CD8-positive, alpha-beta memory T cell (primary cell): ENCODE data around the gene LENEP. TPM values are rescaled to one million over a fixed set of nuclear protein-coding genes. Genes with fewer than 3 reads are reported as not detected.
A peak's percentile ranks its signal among the peaks of the same experiment; 100 is the strongest.

Experiments
- CTCF ChIA-PET: fragments of 350-600 bp; sonication (Branson Sonifier 250); formaldehyde crosslinking; loops from one replicate; lab custom pipeline; 2021; ENCODE audit warnings: antibody characterized with exemption; lab: Charles Lee
- POLR2A ChIA-PET: fragments of 350-600 bp; sonication (Branson Sonifier 250); formaldehyde crosslinking; loops from one replicate; lab custom pipeline; 2021; ENCODE audit warnings: antibody characterized with exemption; lab: Charles Lee
- DNase-seq, 5 donors: peaks; one replicate each; pipeline versions ENCODE4 v3.0.0 to v3.0.0-alpha.2; 2020 to 2022; ENCODE audit warnings: mixed read lengths in 1 of 5
- H3K27ac ChIP-seq: one replicate; pipeline ENCODE4 v1.7.0; 2013; ENCODE audit warnings: low read depth, mild to moderate bottlenecking, low read length, moderate library complexity
- H3K27me3 ChIP-seq: 2 replicates; pipeline ENCODE4 v1.7.0; 2013; ENCODE audit warnings: low read length, mild to moderate bottlenecking; ENCODE audit not compliant: insufficient read depth, poor library complexity, severe bottlenecking
- H3K36me3 ChIP-seq: 2 replicates; pipeline ENCODE4 v1.7.0; 2013; ENCODE audit warnings: mild to moderate bottlenecking, low read length, moderate library complexity; ENCODE audit not compliant: insufficient read depth
- H3K4me1 ChIP-seq: 2 replicates; pipeline ENCODE4 v1.7.0; 2013; ENCODE audit warnings: mild to moderate bottlenecking, low read length, moderate library complexity; ENCODE audit not compliant: insufficient read depth
- H3K4me3 ChIP-seq: 2 replicates; pipeline ENCODE4 v1.7.0; 2013; ENCODE audit warnings: mild to moderate bottlenecking, low read length
- H3K9me3 ChIP-seq: 2 replicates; pipeline ENCODE4 v1.7.0; 2013; ENCODE audit warnings: mild to moderate bottlenecking, low read length
- H3K27ac Mint-ChIP-seq, 8 donors: one replicate each; pipeline ENCODE4 v1.8.0; 2020 to 2021; ENCODE audit warnings: mixed read lengths in 8 of 8, mild to moderate bottlenecking in 6 of 8, inconsistent platforms in 3 of 8, moderate library complexity in 3 of 8
- H3K27me3 Mint-ChIP-seq, 2 donors: one replicate each; pipeline ENCODE4 v1.8.0; 2020 to 2021; ENCODE audit warnings: mixed read lengths in 2 of 2, mild to moderate bottlenecking in 1 of 2, moderate library complexity in 1 of 2
- H3K36me3 Mint-ChIP-seq, 3 donors: one replicate each; pipeline ENCODE4 v1.8.0; 2020 to 2021; ENCODE audit warnings: mixed read lengths in 3 of 3, inconsistent platforms in 1 of 3, mild to moderate bottlenecking in 1 of 3
- H3K4me1 Mint-ChIP-seq, 3 donors: one replicate each; pipeline ENCODE4 v1.8.0; 2020 to 2021; ENCODE audit warnings: mixed read lengths in 3 of 3, inconsistent platforms in 1 of 3, mild to moderate bottlenecking in 1 of 3
- H3K4me3 Mint-ChIP-seq, 7 donors: one replicate each; pipeline ENCODE4 v1.8.0; 2020 to 2021; ENCODE audit warnings: mixed read lengths in 7 of 7, mild to moderate bottlenecking in 6 of 7, moderate library complexity in 4 of 7, inconsistent platforms in 2 of 7
- H3K9me3 Mint-ChIP-seq, 5 donors: one replicate each; pipeline ENCODE4 v1.8.0; 2020 to 2022; ENCODE audit warnings: mixed read lengths in 5 of 5, mild to moderate bottlenecking in 3 of 5, moderate library complexity in 2 of 5, inconsistent platforms in 1 of 5
- polyA plus RNA-seq: library from polyadenylated mRNA; unstranded; fragments of 300-500 nt; fragmentation: Illumina TruSeq; gene quantifications from one replicate; pipeline ENCODE4 v1.2.3, GENCODE V29; 2021
- total RNA-seq, 2 experiments: library from RNA; stranded (reverse); gene quantifications; one replicate each; pipeline ENCODE4 v1.2.3, GENCODE V29; 2021

The LENEP gene
- total and polyA plus RNA-seq, 3 experiments from 2014 or later = 0.62 to 0.72 TPM; not detected in 1

DNA sequence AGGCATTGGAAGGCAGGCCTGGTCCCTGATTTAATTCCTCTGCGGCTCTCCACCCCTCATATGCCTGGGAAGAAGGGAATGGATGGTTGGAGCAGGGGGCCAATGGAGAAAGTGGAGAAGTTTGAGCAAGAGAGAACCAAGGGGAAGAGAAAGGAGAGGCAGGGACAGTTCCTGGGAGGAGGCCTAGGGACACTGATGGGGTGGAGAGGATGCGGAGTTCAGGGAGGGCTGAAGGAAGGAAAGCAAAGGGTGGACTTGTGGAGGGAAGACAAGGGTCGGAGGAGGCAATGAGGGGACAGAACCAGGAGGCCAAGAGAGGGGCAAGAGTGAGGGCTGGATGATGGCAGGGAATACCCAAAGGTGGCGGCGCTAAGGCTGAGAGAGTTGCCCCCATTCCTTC lies 16.4 kb downstream of the LENEP start:
- DNase-seq = no peak
- ChIA-PET CTCF (interaction anchor here (1.0 to 16.7 kb wide), 4 partner anchors 7 to 103 kb away, joined by 4 to 207 read pairs (median 22); partner anchors contain the start of genes FLAD1, LENEP and ZBTB7B), POLR2A (no interaction called here)
- Histone ChIP-seq H3K36me3 (peaks cover 8% of the 10 kb centered on the region), H3K4me3 (peak overlapping the region; percentile 79), H3K9me3 (no peaks in the 10 kb centered on the region), H3K27ac (no peak overlapping the region), H3K4me1 (peaks cover 90% of the 10 kb centered on the region), H3K27me3 (no peaks in the 10 kb centered on the region)
- no peaks in the 10 kb centered on the region for H3K27me3 Mint-ChIP-seq
- H3K36me3 Mint-ChIP-seq = peaks cover 0 to 5% (median 0%) of the 10 kb centered on the region in 3 donors
- peak overlapping the region in 6 of 7 donors; percentile 64 to 85 (median 69) for H3K4me3 Mint-ChIP-seq
- peak overlapping the region; percentile 13 to 98 (median 76) for H3K27ac Mint-ChIP-seq
- H3K9me3 Mint-ChIP-seq = no peaks in the 10 kb centered on the region
- peaks cover 65 to 95% (median 74%) of the 10 kb centered on the region in 3 donors for H3K4me1 Mint-ChIP-seq

DNA sequence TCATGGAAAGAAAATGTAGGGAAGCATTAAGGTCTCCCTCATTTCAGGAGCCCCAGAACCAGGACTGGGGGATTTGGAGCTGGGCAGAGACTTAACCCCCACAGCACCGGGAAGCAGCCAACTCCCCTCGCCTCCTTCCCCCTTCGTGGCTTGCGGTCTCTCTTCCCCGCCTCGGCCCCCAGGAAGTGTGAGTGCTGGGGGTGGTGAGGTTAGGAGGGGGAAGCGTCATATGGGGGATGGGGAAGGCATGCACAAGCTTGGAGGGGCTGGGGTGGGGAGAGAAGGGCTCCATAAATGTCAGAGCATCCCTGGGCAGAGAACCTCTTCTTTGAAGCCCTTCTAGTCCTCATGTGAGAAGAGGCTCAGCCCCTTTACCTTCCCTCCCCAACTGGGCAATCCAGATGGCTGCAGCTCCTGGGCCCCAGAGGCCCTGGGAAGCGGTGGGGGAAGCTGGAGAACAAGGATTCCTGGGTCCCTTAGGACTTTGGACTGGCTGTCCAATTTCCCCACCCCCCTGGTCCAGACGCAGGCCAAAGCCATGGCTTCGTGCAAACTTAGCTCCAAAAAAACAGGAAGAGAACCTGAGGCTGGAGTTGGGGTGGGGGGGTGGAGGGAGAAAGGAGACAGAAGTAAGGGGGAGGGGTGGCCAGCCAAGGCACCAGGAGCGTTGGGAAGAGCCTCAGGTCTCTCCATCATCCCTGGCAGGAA lies 17.0 kb downstream of the LENEP start:
- peaks cover 12% of the 10 kb centered on the region for H3K36me3 ChIP-seq
- DNase-seq = peak in 1 of 5 donors; percentile 29
- H3K36me3 Mint-ChIP-seq = peaks cover 0 to 5% (median 0%) of the 10 kb centered on the region in 3 donors
- H3K4me3 ChIP-seq = peak overlapping the region; percentile 79
- H3K27me3 ChIP-seq = no peaks in the 10 kb centered on the region
- H3K27ac ChIP-seq = no peak overlapping the region
- H3K9me3 Mint-ChIP-seq = no peaks in the 10 kb centered on the region
- H3K4me1 ChIP-seq = peaks cover 90% of the 10 kb centered on the region
- no peaks in the 10 kb centered on the region for H3K27me3 Mint-ChIP-seq
- ChIA-PET POLR2A (interaction anchor here (0.6 kb wide), 2 partner anchors 19 to 34 kb away, joined by 5 to 8 read pairs; no protein-coding TSS in a partner anchor), CTCF (interaction anchor here (1.0 to 16.7 kb wide), 5 partner anchors 12 to 103 kb away, joined by 3 to 207 read pairs (median 5); partner anchors contain the start of genes FLAD1, LENEP, PYGO2 and ZBTB7B)
- H3K4me3 Mint-ChIP-seq = peak overlapping the region in 6 of 7 donors; percentile 64 to 85 (median 69)
- H3K9me3 ChIP-seq = no peaks in the 10 kb centered on the region
- peak overlapping the region; percentile 13 to 98 (median 76) for H3K27ac Mint-ChIP-seq
- peaks cover 61 to 90% (median 67%) of the 10 kb centered on the region in 3 donors for H3K4me1 Mint-ChIP-seq

DNA sequence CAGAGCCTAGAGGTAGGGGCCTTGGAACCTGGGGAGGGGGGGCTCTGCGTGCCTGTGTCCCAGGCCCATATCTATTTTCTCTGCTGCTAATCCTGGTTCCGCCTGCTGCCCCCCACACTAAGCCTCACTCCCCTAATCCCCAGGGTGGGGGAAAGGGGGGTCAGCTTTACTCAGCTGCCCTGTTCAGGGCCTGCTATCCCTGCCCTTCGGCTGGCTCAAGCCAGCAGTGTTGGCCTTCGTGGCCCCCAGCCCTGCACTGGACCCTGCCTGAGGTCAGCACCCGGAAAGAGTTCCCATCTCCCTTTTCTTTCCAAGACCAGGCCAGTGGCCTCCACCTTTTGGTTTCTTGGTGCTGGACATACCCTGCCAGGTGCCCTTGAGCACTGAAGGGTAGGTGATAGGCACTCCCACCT lies 17.6 kb downstream of the LENEP start:
- CTCF ChIA-PET = interaction anchor here (0.7 to 16.7 kb wide), 5 partner anchors 12 to 162 kb away, joined by 3 to 207 read pairs (median 5); partner anchors contain the start of genes FLAD1, KRTCAP2, LENEP and PYGO2

DNA sequence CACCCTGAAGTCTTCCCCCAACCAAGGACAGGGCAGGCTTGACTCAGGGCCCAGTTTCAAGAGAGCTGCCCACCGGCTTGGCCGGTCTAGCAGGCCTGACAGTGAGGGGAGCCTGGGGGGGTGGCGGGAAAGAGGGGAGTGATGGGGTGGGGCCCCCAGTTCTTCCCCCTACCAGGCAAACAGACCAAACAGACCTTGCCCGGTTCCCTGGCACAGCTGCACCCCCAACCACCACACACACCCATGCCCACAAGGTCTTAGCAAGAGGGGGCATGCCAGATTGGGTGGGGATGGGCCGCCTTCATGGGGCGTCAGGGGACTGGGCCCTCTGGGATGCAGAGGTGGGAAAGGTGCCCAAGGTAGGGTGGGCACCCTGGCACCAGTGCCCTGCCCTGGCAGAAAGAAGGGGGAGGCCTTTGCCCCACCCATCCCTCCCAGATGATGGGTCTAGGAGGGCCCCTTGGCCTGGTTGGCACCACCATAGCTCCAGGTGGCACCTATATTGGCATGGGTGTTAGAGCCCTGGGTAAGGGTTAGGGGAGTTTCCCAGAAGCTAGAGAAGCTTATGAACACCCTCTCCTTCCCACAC lies 18.1 kb downstream of the LENEP start:
- CTCF ChIA-PET = interaction anchor here (0.7 to 16.7 kb wide), 5 partner anchors 13 to 161 kb away, joined by 3 to 207 read pairs (median 5); partner anchors contain the start of genes FLAD1, KRTCAP2, LENEP and PYGO2
- Histone ChIP-seq H3K27me3 (no peaks in the 10 kb centered on the region), H3K36me3 (peaks cover 12% of the 10 kb centered on the region), H3K4me1 (peaks cover 90% of the 10 kb centered on the region), H3K27ac (no peak overlapping the region), H3K9me3 (no peaks in the 10 kb centered on the region), H3K4me3 (peak overlapping the region; percentile 79)
- no peaks in the 10 kb centered on the region for H3K9me3 Mint-ChIP-seq
- POLR2A ChIA-PET = interaction anchor here (0.6 to 0.7 kb wide), 2 partner anchors 33 to 56 kb away, joined by 3 to 5 read pairs; partner anchors contain the start of gene PBXIP1
- H3K4me3 Mint-ChIP-seq = peak overlapping the region in 3 of 7 donors; percentile 11 to 37 (median 23)
- peak overlapping the region in 6 of 8 donors; percentile 29 to 92 (median 62) for H3K27ac Mint-ChIP-seq
- peaks cover 58 to 90% (median 67%) of the 10 kb centered on the region in 3 donors for H3K4me1 Mint-ChIP-seq
- no peak for DNase-seq
- peaks cover 0 to 13% (median 0%) of the 10 kb centered on the region in 3 donors for H3K36me3 Mint-ChIP-seq
- H3K27me3 Mint-ChIP-seq = no peaks in the 10 kb centered on the region

More for the DNA sequence above, 17.6 kb downstream of the LENEP start:
- Mint-ChIP-seq H3K9me3 (no peaks in the 10 kb centered on the region), H3K4me1 (peaks cover 58 to 90% (median 67%) of the 10 kb centered on the region in 3 donors), H3K4me3 (peak overlapping the region in 3 of 7 donors; percentile 11 to 59 (median 37)), H3K36me3 (peaks cover 0 to 11% (median 0%) of the 10 kb centered on the region in 3 donors), H3K27me3 (no peaks in the 10 kb centered on the region), H3K27ac (peak overlapping the region in 6 of 8 donors; percentile 6 to 71 (median 34))
- H3K36me3 ChIP-seq = peaks cover 12% of the 10 kb centered on the region
- peaks cover 90% of the 10 kb centered on the region for H3K4me1 ChIP-seq
- H3K27me3 ChIP-seq = no peaks in the 10 kb centered on the region
- no peak overlapping the region for H3K27ac ChIP-seq
- POLR2A ChIA-PET = interaction anchor here (0.6 kb wide), 1 partner anchor 34 kb away, joined by 5 read pairs; no protein-coding TSS in a partner anchor
- H3K9me3 ChIP-seq = no peaks in the 10 kb centered on the region
- DNase-seq = no peak
- H3K4me3 ChIP-seq = peak overlapping the region; percentile 79

DNA sequence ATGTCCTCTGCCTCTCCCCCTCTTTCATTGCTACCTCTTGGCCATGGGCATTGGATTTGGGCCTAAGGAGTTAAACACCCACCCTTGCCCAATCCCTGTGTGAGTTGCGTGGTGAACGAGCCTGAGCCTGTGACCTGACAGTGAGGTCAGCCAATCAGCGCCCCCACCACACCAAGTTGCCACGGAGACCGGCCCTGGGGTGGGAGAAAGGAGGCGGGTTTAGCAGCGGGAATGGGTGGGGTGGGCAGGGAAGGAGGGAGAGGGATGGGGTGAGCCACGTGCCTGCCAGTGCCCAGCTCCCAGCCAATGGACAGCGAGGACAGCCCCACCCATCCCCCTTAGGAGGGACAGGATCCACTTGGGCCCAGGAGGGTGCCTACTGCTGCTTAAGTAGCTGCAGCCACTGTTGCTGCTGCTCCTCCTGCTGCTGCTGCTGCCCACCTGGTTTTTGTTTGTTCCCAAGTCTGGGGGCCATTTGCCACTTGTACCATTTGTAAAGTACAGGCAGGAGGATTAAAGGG lies 18.7 kb downstream of the LENEP start:
- Mint-ChIP-seq H3K27me3 (no peaks in the 10 kb centered on the region), H3K4me3 (peak overlapping the region in 2 of 7 donors; percentile 19 to 23), H3K4me1 (peaks cover 54 to 90% (median 67%) of the 10 kb centered on the region in 3 donors), H3K27ac (peak overlapping the region in 6 of 8 donors; percentile 69 to 92 (median 86)), H3K36me3 (peaks cover 0 to 13% (median 0%) of the 10 kb centered on the region in 3 donors), H3K9me3 (no peaks in the 10 kb centered on the region)
- H3K4me3 ChIP-seq = peak overlapping the region; percentile 51
- peaks cover 12% of the 10 kb centered on the region for H3K36me3 ChIP-seq
- ChIA-PET POLR2A (interaction anchor here (0.7 kb wide), 1 partner anchor 56 kb away, joined by 3 read pairs; the partner anchor contains the start of gene PBXIP1), CTCF (interaction anchor here (0.8 to 16.7 kb wide), 8 partner anchors 14 to 60 kb away, joined by 3 to 207 read pairs (median 6); partner anchors contain the start of genes FLAD1, LENEP, PBXIP1 and PYGO2)
- no peak for DNase-seq
- H3K27ac ChIP-seq = no peak overlapping the region
- H3K9me3 ChIP-seq = no peaks in the 10 kb centered on the region
- no peaks in the 10 kb centered on the region for H3K27me3 ChIP-seq
- H3K4me1 ChIP-seq = peaks cover 90% of the 10 kb centered on the region

DNA sequence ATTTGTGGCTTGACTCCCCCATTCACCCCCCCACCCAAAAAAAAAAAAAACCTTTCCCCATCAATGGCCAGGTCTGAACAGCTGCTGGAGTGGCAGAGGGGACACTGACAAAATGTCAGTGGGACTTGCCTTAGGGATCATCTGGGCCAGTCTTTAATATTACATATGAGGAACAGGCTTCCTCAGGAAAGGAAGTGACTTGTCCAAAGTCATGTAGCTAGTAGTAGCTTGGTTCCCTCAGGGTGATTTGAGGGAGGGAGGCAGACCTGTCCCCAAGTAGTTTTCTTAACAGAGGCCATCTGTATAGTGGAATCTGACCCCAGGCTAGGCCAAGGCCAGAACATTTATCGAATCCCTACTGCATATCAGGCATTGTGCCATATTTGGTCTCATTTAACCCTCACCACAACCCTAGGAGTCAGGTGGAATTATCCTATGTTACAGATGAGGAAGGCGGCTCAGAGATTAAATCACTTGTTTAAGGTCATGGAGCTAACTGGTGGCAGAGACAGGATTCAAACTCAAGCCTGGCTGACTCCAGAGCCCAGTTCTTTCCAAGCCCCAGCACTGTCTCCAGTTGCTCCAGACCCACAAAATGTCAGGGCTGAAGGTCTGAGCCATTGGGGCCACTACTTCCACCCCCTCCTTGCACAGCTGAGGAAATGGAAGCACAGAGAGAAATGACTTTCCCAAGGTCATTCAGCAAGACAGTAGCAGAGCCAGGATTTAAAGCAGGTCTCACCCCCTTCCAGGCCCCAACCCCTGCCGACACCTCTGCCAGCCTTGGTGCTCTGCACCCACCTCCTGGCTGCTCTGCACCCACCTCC lies 19.6 kb downstream of the LENEP start:
- no peaks in the 10 kb centered on the region for H3K9me3 Mint-ChIP-seq
- ChIA-PET CTCF (interaction anchor here (0.8 to 16.7 kb wide), 7 partner anchors 14 to 61 kb away, joined by 3 to 207 read pairs (median 3); partner anchors contain the start of genes CKS1B, FLAD1, LENEP and PBXIP1), POLR2A (no interaction called here)
- H3K27me3 Mint-ChIP-seq = no peaks in the 10 kb centered on the region
- peaks cover 60 to 88% (median 72%) of the 10 kb centered on the region in 3 donors for H3K4me1 Mint-ChIP-seq
- DNase-seq = no peak
- peak overlapping the region; percentile 19 to 80 (median 33) for H3K4me3 Mint-ChIP-seq
- H3K36me3 ChIP-seq = peaks cover 12% of the 10 kb centered on the region
- peak overlapping the region; percentile 51 for H3K4me3 ChIP-seq
- H3K27me3 ChIP-seq = no peaks in the 10 kb centered on the region
- no peaks in the 10 kb centered on the region for H3K9me3 ChIP-seq
- H3K4me1 ChIP-seq = peaks cover 88% of the 10 kb centered on the region
- H3K36me3 Mint-ChIP-seq = peaks cover 0 to 13% (median 0%) of the 10 kb centered on the region in 3 donors
- H3K27ac Mint-ChIP-seq = peak overlapping the region; percentile 69 to 93 (median 84)
- no peak overlapping the region for H3K27ac ChIP-seq
